Ovary (tissue), 3 donors: Measurements from ENCODE around the gene ISYNA1.
A peak's percentile ranks its signal among the peaks of the same experiment; 100 is the strongest.

ENCODE experiments used
- POLR2A ChIP-seq: fragments of 450-650 bp; IDR thresholded peaks from one replicate; pipeline ENCODE4 v1.6.1; 2017; ENCODE audit warnings: antibody characterized with exemption, mild to moderate bottlenecking, moderate library complexity
- TF ChIP-seq, protein P1 (sequence below), 3 donors: fragments of 450-650 bp in 2 of 3; fragments of 200-600 bp in 1 of 3; IDR thresholded peaks; one replicate each; pipeline versions ENCODE4 v1.5.1 to v1.8.0; 2016 to 2022; ENCODE audit warnings: antibody characterized with exemption in 3 of 3, mild to moderate bottlenecking in 1 of 3
- donor health status: DM: no; HTN: no; CAD: no.

GRCh38 chr19:18419699-18420460 lies 18.1 kb downstream of the ISYNA1 start:
- TF ChIP-seq, protein P1, sequence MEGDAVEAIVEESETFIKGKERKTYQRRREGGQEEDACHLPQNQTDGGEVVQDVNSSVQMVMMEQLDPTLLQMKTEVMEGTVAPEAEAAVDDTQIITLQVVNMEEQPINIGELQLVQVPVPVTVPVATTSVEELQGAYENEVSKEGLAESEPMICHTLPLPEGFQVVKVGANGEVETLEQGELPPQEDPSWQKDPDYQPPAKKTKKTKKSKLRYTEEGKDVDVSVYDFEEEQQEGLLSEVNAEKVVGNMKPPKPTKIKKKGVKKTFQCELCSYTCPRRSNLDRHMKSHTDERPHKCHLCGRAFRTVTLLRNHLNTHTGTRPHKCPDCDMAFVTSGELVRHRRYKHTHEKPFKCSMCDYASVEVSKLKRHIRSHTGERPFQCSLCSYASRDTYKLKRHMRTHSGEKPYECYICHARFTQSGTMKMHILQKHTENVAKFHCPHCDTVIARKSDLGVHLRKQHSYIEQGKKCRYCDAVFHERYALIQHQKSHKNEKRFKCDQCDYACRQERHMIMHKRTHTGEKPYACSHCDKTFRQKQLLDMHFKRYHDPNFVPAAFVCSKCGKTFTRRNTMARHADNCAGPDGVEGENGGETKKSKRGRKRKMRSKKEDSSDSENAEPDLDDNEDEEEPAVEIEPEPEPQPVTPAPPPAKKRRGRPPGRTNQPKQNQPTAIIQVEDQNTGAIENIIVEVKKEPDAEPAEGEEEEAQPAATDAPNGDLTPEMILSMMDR (IDR thresholded peaks at IDR 0.05), result peak in 1 of 3 donors; percentile 12
- TF ChIP-seq POLR2A, result no peak
